Lower leg skin (tissue), 4 donors: ENCODE results near the gene PRLR. TPM values are rescaled to one million over a fixed set of nuclear protein-coding genes. Genes with fewer than 3 reads are reported as not detected.

Experiments used
- DNase-seq, 2 donors: peaks; one replicate each; pipeline ENCODE4 v3.0.0-alpha.2; 2019; ENCODE audit warnings: low spot score in 2 of 2
- H3K4me3 ChIP-seq: fragments of 200-600 bp; sonication (generic); 2 replicates; pipeline ENCODE4 v1.5.1; 2017; ENCODE audit warnings: mild to moderate bottlenecking, low read depth; ENCODE audit not compliant: poor library complexity, severe bottlenecking
- POLR2A ChIP-seq, 2 donors: fragments of 450-650 bp; IDR thresholded peaks; one replicate each; pipeline ENCODE4 v1.6.1; 2016 to 2017; ENCODE audit warnings: antibody characterized with exemption in 2 of 2, mild to moderate bottlenecking in 1 of 2, moderate library complexity in 1 of 2
- WGBS, 2 donors: methylation state at CpG; one replicate each; pipeline ENCODE4 v1.1.5; 2018; 5-methylcytosine and 5-hydroxymethylcytosine counted together
- intact Hi-C: fragments of 100-400 bp; cut with DNase I; formaldehyde crosslinking; loops from one replicate; pipeline ENCODE4 v1.15.0; 2023; ENCODE audit warnings: low total_unique reads
- total RNA-seq, 4 donors: library from RNA; depleted of rRNA; stranded (reverse); fragments of >200 nt; gene quantifications; one replicate each; pipeline ENCODE4 v1.1.0, GENCODE V29; 2016
- TF ChIP-seq, protein P1 (sequence below), 3 donors: fragments of 450-650 bp; IDR thresholded peaks; one replicate each; pipeline ENCODE4 v1.5.1; 2016; ENCODE audit warnings: antibody characterized with exemption in 3 of 3, mild to moderate bottlenecking in 3 of 3, moderate library complexity in 2 of 3

PRLR gene
- total RNA-seq, 4 donors from 2014 or later: 6.1 to 11.4 (median 8.1) TPM

DNA sequence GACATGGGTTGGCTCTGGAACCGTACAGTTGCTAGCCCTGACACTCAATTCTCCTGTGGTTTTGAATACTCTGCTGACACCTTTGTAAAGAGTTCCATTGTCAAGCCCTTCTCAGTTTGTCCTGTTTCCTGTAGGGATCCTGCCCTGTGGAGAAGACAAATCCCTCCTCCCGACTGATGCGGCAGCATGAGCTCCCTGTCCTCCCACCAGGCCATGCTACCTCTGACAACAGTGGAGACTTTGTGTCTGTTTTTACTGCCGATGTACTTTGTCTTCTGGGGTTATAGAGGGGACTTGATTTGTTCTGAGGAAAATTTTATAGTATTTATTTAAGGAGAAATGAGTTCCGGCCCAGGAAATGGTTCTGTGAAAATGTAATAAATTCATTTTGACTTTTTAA lies 57.8 kb downstream of the PRLR start:
- DNase-seq: no peak
- H3K4me3 ChIP-seq: no peak overlapping the region
- 87 to 88% methylated on average over 5 of the region's 5 CpGs for WGBS, 2 donors
- TF ChIP-seq, protein P1, sequence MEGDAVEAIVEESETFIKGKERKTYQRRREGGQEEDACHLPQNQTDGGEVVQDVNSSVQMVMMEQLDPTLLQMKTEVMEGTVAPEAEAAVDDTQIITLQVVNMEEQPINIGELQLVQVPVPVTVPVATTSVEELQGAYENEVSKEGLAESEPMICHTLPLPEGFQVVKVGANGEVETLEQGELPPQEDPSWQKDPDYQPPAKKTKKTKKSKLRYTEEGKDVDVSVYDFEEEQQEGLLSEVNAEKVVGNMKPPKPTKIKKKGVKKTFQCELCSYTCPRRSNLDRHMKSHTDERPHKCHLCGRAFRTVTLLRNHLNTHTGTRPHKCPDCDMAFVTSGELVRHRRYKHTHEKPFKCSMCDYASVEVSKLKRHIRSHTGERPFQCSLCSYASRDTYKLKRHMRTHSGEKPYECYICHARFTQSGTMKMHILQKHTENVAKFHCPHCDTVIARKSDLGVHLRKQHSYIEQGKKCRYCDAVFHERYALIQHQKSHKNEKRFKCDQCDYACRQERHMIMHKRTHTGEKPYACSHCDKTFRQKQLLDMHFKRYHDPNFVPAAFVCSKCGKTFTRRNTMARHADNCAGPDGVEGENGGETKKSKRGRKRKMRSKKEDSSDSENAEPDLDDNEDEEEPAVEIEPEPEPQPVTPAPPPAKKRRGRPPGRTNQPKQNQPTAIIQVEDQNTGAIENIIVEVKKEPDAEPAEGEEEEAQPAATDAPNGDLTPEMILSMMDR (IDR thresholded peaks at IDR 0.05): no peak
- no peak for TF ChIP-seq POLR2A (IDR thresholded peaks at IDR 0.05)
- intact Hi-C loops: no loop called here

DNA sequence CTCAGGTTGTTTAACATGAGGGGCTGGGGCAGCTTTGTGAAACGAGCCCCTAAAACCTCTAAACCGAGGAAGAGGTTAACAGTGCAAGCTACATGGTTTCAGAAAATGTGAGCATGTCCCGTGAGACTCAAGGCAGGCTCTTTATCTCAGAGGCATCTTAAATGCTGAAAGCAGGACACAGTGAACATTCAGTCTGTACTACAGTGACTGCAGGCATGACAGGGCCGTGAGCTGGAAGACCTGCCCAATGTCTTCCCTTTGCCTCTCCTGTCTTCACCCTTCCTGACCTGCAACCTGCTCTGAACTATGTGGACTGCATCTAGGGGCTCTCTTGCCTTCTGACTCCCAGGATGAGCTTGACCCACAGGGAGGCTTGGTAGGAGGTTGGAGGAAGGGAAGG lies 58.3 kb downstream of the PRLR start:
- intact Hi-C loops: no loop called here
- no peak overlapping the region for H3K4me3 ChIP-seq
- no peak for DNase-seq
- 72 to 79% methylated on average over 4 of the region's 4 CpGs for WGBS, 2 donors
- TF ChIP-seq, protein P1 (IDR thresholded peaks at IDR 0.05): no peak
- TF ChIP-seq POLR2A (IDR thresholded peaks at IDR 0.05): no peak

DNA sequence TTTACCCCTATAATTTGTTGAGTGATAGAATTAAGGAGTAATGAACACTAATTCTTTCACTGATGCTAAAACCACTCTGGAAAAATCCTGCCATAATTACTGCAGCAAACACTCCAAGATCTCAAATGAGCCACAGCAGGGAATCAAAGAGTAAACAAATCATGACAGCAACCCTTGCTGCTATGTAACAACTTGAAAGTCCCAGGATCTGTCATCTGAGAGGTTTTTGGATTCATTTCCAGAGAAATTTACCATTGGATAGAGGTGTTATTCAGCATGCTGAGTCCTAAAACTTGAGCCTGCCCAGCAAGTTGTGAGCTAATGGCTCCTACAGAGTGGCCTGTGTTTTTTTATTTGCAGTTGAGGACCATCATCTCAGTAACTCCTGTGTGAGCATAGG lies 59.2 kb downstream of the PRLR start:
- DNase-seq: no peak
- no peak overlapping the region for H3K4me3 ChIP-seq
- intact Hi-C loops: no loop called here
- TF ChIP-seq POLR2A (IDR thresholded peaks at IDR 0.05): no peak
- TF ChIP-seq, protein P1 (IDR thresholded peaks at IDR 0.05): no peak

DNA sequence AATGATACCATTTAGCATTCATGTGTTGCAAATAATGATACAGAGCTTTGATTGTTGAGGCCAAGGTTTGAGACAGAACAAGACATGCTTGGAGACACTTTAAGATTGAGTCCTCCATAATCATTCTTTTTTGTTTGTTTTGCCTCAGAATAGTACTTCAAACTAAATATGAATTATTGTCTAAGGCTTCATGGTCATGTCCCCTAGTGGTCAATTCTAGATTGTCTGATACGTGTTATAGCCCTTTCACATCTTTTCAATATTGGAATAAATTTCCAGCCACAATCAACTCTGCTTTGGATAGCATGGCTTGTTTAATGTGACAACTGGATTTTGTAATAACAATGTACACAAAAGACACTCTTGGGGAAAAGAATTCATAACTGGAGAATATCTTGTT lies 64.2 kb downstream of the PRLR start:
- intact Hi-C loops: no loop called here
- TF ChIP-seq, protein P1 (IDR thresholded peaks at IDR 0.05): no peak
- no peak for TF ChIP-seq POLR2A (IDR thresholded peaks at IDR 0.05)
- DNase-seq: no peak
- no peak overlapping the region for H3K4me3 ChIP-seq
- WGBS, 2 donors: 91 to 94% methylated on average over 1 of the region's 1 CpG

DNA sequence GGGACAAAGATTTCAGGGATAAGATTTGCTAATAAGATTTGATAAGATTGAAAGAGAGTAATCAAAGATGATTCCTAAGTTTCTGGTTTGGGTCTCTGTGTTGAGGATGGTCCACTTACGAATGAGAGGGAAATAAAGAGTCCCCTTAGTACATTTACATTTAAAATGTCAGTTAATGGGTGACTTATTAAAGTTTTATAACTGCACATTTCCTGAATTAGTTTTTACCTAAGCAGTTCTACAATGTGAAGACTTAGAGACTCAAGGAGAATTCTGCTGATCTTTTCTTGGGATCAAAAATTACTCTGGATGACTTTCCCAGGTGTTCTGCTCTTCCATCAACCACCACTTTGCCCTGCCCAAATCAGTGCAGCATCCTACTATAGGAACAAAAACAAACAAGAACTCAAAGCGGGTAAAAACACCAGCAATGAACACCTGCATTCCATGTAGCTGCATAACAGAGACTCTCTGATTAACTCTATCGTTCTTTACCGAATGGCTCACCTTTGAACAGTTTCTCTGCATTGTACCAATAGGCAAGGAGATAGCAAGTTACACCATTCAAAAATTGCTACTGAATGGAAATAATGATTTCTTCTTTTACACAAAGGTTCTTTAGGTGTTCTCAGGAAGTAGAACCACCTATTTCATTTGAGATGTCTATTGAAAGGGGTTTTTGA lies 65.3 kb downstream of the PRLR start:
- DNase-seq: no peak
- WGBS, 2 donors: 89 to 90% methylated on average over 4 of the region's 4 CpGs
- no peak overlapping the region for H3K4me3 ChIP-seq
- TF ChIP-seq, protein P1 (IDR thresholded peaks at IDR 0.05): no peak
- TF ChIP-seq POLR2A (IDR thresholded peaks at IDR 0.05): no peak
- intact Hi-C loops: no loop called here

- no peak overlapping the region for H3K4me3 ChIP-seq
These were observed 66.6 kb downstream of the PRLR start for GRCh38 chr5:35163710-35164033.

More at GRCh38 chr5:35163710-35164033, 66.6 kb downstream of the PRLR start:
- TF ChIP-seq POLR2A (IDR thresholded peaks at IDR 0.05): no peak
- TF ChIP-seq, protein P1 (IDR thresholded peaks at IDR 0.05): no peak
- intact Hi-C loops: no loop called here
- DNase-seq: no peak
